Nucleus accumbens (tissue), 56 donors: ENCODE results near the gene SLF2.

ENCODE experiments used
- DNase-seq, 56 donors: peaks; one replicate each; lab custom pipeline; 2025; lab: John Stamatoyannopoulos, UW

SLF2 gene

GRCh38 chr10:100912605-100913469 is at the start of gene SLF2:
Gene SLF2 (plus strand): TSS chr10:100912963. CDS start chr10:100913111, 148 bp downstream.
- DNase-seq = peak; percentile 85 to 99 (median 98)

- no peak for DNase-seq
These were observed 49.3 kb upstream of the SLF2 start for GRCh38 chr10:100863433-100863832.

- DNase-seq = no peak
These were observed 48.5 kb upstream of the SLF2 start for GRCh38 chr10:100864036-100864885.

- no peak for DNase-seq
These were observed 47.8 kb upstream of the SLF2 start for GRCh38 chr10:100864978-100865377.

- no peak for DNase-seq
These were observed 46.8 kb upstream of the SLF2 start for GRCh38 chr10:100866010-100866409.

GRCh38 chr10:100866575-100867098 is 46.1 kb upstream of the SLF2 start:
- no peak for DNase-seq

- no peak for DNase-seq
These were observed 45.4 kb upstream of the SLF2 start for GRCh38 chr10:100867261-100867963.

- DNase-seq = no peak
These were observed 44.4 kb upstream of the SLF2 start for GRCh38 chr10:100868382-100868781.

GRCh38 chr10:100869399-100869798 is 43.4 kb upstream of the SLF2 start:
- DNase-seq = no peak

GRCh38 chr10:100872034-100872791 is 40.5 kb upstream of the SLF2 start:
- DNase-seq = peak in 13 of 56 donors; percentile 3 to 43 (median 15)

GRCh38 chr10:100873146-100873826 is 39.5 kb upstream of the SLF2 start:
- DNase-seq = no peak

- no peak for DNase-seq
These were observed 38.9 kb upstream of the SLF2 start for GRCh38 chr10:100873827-100874326.

- no peak for DNase-seq
These were observed 37.9 kb upstream of the SLF2 start for GRCh38 chr10:100874702-100875483.

- DNase-seq = no peak
These were observed 37.1 kb upstream of the SLF2 start for GRCh38 chr10:100875484-100876166.

- DNase-seq = no peak
These were observed 35.9 kb upstream of the SLF2 start for GRCh38 chr10:100876585-100877460.

- DNase-seq = no peak
These were observed 35.3 kb upstream of the SLF2 start for GRCh38 chr10:100877461-100877850.
